H9 (cell line): ENCODE data around the gene CCDC88C. TPM values are rescaled to one million over a fixed set of nuclear protein-coding genes. Genes with fewer than 3 reads are reported as not detected.

ENCODE experiments used
- DNase-seq: peaks from one replicate; pipeline ENCODE4 v3.0.0-alpha.2; 2017
- H2AFZ ChIP-seq: one replicate; pipeline ENCODE4 v1.6.1; 2013; ENCODE audit warnings: mild to moderate bottlenecking, low read length, control low read depth, moderate library complexity
- H2AK5ac ChIP-seq: 2 replicates; pipeline ENCODE4 v1.6.1; 2013; ENCODE audit warnings: low read length, control low read depth, mixed read lengths; ENCODE audit not compliant: insufficient read length
- H2BK120ac ChIP-seq: one replicate; pipeline ENCODE4 v1.6.1; 2013; ENCODE audit warnings: low read depth, mild to moderate bottlenecking, low read length, control low read depth, inconsistent platforms; ENCODE audit not compliant: poor library complexity, severe bottlenecking
- H2BK12ac ChIP-seq: 2 replicates; pipeline ENCODE4 v1.6.1; 2013; ENCODE audit warnings: low read length, control low read depth, mixed read lengths, low read depth; ENCODE audit not compliant: insufficient read length
- H2BK15ac ChIP-seq: 2 replicates; pipeline ENCODE4 v1.6.1; 2013; ENCODE audit warnings: low read depth, low read length, control low read depth
- H2BK20ac ChIP-seq: one replicate; pipeline ENCODE4 v1.6.1; 2013; ENCODE audit warnings: low read depth, mild to moderate bottlenecking, low read length, control low read depth, inconsistent platforms; ENCODE audit not compliant: poor library complexity, severe bottlenecking
- H2BK5ac ChIP-seq: 2 replicates; pipeline ENCODE4 v1.6.1; 2013; ENCODE audit warnings: low read length, control low read depth, mixed read lengths; ENCODE audit not compliant: insufficient read length
- H3K14ac ChIP-seq: 2 replicates; pipeline ENCODE4 v1.6.1; 2013; ENCODE audit warnings: low read length, control low read depth; ENCODE audit not compliant: insufficient read depth
- H3K18ac ChIP-seq: 2 replicates; pipeline ENCODE4 v1.6.1; 2013; ENCODE audit warnings: low read depth, mild to moderate bottlenecking, mixed read lengths, low read length, control low read depth; ENCODE audit not compliant: insufficient read length
- H3K23ac ChIP-seq: 2 replicates; pipeline ENCODE4 v1.6.1; 2013; ENCODE audit warnings: low read length, control low read depth, mixed read lengths, low read depth; ENCODE audit not compliant: insufficient read length
- H3K23me2 ChIP-seq: 2 replicates; pipeline ENCODE4 v1.6.1; 2013; ENCODE audit warnings: low read depth, mild to moderate bottlenecking, mixed read lengths, low read length, control low read depth; ENCODE audit not compliant: insufficient read length, poor library complexity, severe bottlenecking
- H3K27ac ChIP-seq: 2 replicates; pipeline ENCODE4 v1.5.1; 2013; ENCODE audit warnings: low read length, control low read depth, mixed read lengths, low read depth; ENCODE audit not compliant: insufficient read length
- H3K27me3 ChIP-seq: 2 replicates; pipeline ENCODE4 v1.6.1; 2013; ENCODE audit warnings: low read length, control low read depth, inconsistent platforms; ENCODE audit not compliant: insufficient read depth
- H3K4ac ChIP-seq: 2 replicates; pipeline ENCODE4 v1.6.1; 2013; ENCODE audit warnings: low read depth, mild to moderate bottlenecking, control low read depth, inconsistent platforms, low read length, moderate library complexity
- H3K4me1 ChIP-seq: 2 replicates; pipeline ENCODE4 v1.6.1; 2013; ENCODE audit warnings: low read length, control low read depth, inconsistent platforms; ENCODE audit not compliant: insufficient read depth
- H3K4me2 ChIP-seq: 2 replicates; pipeline ENCODE4 v1.6.1; 2013; ENCODE audit warnings: low read length, control low read depth, mixed read lengths; ENCODE audit not compliant: insufficient read length, insufficient read depth
- H3K56ac ChIP-seq: 2 replicates; pipeline ENCODE4 v1.6.1; 2013; ENCODE audit warnings: low read depth, mild to moderate bottlenecking, mixed read lengths, low read length, control low read depth; ENCODE audit not compliant: insufficient read length
- H3K79me1 ChIP-seq: 2 replicates; pipeline ENCODE4 v1.6.1; 2013; ENCODE audit warnings: low read depth, mild to moderate bottlenecking, moderate library complexity, low read length, control low read depth, inconsistent platforms; ENCODE audit not compliant: insufficient read depth, poor library complexity, severe bottlenecking
- H3K79me2 ChIP-seq: 2 replicates; pipeline ENCODE4 v1.6.1; 2013; ENCODE audit warnings: low read length, control low read depth, inconsistent platforms; ENCODE audit not compliant: insufficient read depth
- H3K9ac ChIP-seq: 2 replicates; pipeline ENCODE4 v1.6.1; 2013; ENCODE audit warnings: low read length, control low read depth, mixed read lengths; ENCODE audit not compliant: insufficient read length; ENCODE audit errors: extremely low read depth
- H3K9me3 ChIP-seq: one replicate; pipeline ENCODE4 v1.6.1; 2013; ENCODE audit warnings: low read depth, low read length, inconsistent platforms; ENCODE audit not compliant: control insufficient read depth
- H3T11ph ChIP-seq: one replicate; pipeline ENCODE4 v1.6.1; 2013; ENCODE audit warnings: mild to moderate bottlenecking, low read length, control low read depth, inconsistent platforms
- H4K20me1 ChIP-seq: one replicate; pipeline ENCODE4 v1.6.1; 2013; ENCODE audit not compliant: control insufficient read depth, insufficient read length, insufficient read depth
- H4K5ac ChIP-seq: 2 replicates; pipeline ENCODE4 v1.6.1; 2013; ENCODE audit warnings: low read depth, mild to moderate bottlenecking, mixed read lengths, low read length, control low read depth; ENCODE audit not compliant: insufficient read length
- H4K8ac ChIP-seq: replicated peaks from 2 replicates; pipeline ENCODE4 v1.6.1; 2013; ENCODE audit warnings: low read length, control low read depth, mixed read lengths, low read depth; ENCODE audit not compliant: insufficient read length
- H4K91ac ChIP-seq: 2 replicates; pipeline ENCODE4 v1.6.1; 2013; ENCODE audit warnings: low read depth, mild to moderate bottlenecking, moderate library complexity, mixed read lengths, low read length, control low read depth; ENCODE audit not compliant: insufficient read length
- H3K27ac Mint-ChIP-seq, 3 experiments: 2 replicates in 2 of 3; 3 replicates in 1 of 3; pipeline ENCODE4 v1.8.0; 2020 to 2021; ENCODE audit warnings: mixed read lengths in 3 of 3, mild to moderate bottlenecking in 1 of 3, moderate library complexity in 1 of 3
- H3K27me3 Mint-ChIP-seq: 2 replicates; pipeline ENCODE4 v1.8.0; 2021; ENCODE audit warnings: low read depth, mild to moderate bottlenecking, moderate library complexity, mixed read lengths
- H3K36me3 Mint-ChIP-seq, 3 experiments: 2 replicates in 2 of 3; 3 replicates in 1 of 3; pipeline ENCODE4 v1.8.0; 2020 to 2021; ENCODE audit warnings: low read depth in 3 of 3, mixed read lengths in 3 of 3; ENCODE audit not compliant: insufficient read depth in 1 of 3
- H3K4me1 Mint-ChIP-seq, 2 experiments: 2 replicates each; pipeline ENCODE4 v1.8.0; 2020; ENCODE audit warnings: mixed read lengths in 2 of 2
- H3K4me3 Mint-ChIP-seq, 2 experiments: 2 replicates in 1 of 2; 3 replicates in 1 of 2; pipeline ENCODE4 v1.8.0; 2020 to 2021; ENCODE audit warnings: mild to moderate bottlenecking in 2 of 2, mixed read lengths in 2 of 2, moderate library complexity in 1 of 2
- H3K9me3 Mint-ChIP-seq, 2 experiments: 2 replicates in 1 of 2; 3 replicates in 1 of 2; pipeline ENCODE4 v1.8.0; 2020; ENCODE audit warnings: mild to moderate bottlenecking in 2 of 2, mixed read lengths in 2 of 2, moderate library complexity in 1 of 2
- CTCF ChIP-seq: fragments of 200-600 bp; sonication (generic); conservative IDR thresholded peaks from 3 replicates; pipeline ENCODE4 v1.8.0; 2021; ENCODE audit warnings: antibody characterized with exemption, mild to moderate bottlenecking
- WGBS: extraction: QIAGEN DNeasy Blood & Tissue Kit; methylation state at CpG from one replicate; pipeline ENCODE4 v1.1.7; 2013; ENCODE audit warnings: missing lambda C conversion rate, low lambda C conversion rate, mixed read lengths; ENCODE audit not compliant: insufficient read length; ENCODE audit errors: extremely low coverage; 5-methylcytosine and 5-hydroxymethylcytosine counted together
- total RNA-seq: library from RNA; stranded (reverse); gene quantifications from 2 replicates; pipeline ENCODE4 v1.2.1, GENCODE V29; 2021

Gene CCDC88C
- total RNA-seq, 1 experiment from 2014 or later: 52.4 TPM

GRCh38 chr14:91327250-91327595 is 90.4 kb downstream of the CCDC88C start:
- H3K79me2 ChIP-seq: no peaks in the 10 kb centered on the region
- H3K56ac ChIP-seq: no peak overlapping the region
- TF ChIP-seq CTCF: no peak
- H3K27ac ChIP-seq: no peak overlapping the region
- H2BK20ac ChIP-seq: no peak overlapping the region
- H3K36me3 Mint-ChIP-seq: peaks cover 4 to 45% (median 15%) of the 10 kb centered on the region in 3 experiments; a peak in 5 of 7 replicates
- H3K79me1 ChIP-seq: no peaks in the 10 kb centered on the region
- H2BK15ac ChIP-seq: no peak overlapping the region
- no peak overlapping the region for H3K14ac ChIP-seq
- no peaks in the 10 kb centered on the region for H4K20me1 ChIP-seq
- no CpG with 5 or more reads among the region's 7 CpGs for WGBS
- no peaks in the 10 kb centered on the region for H3K4me1 ChIP-seq
- H4K8ac ChIP-seq: no peak overlapping the region
- H3K9me3 Mint-ChIP-seq: no peaks in the 10 kb centered on the region
- H3K9ac ChIP-seq: no peak overlapping the region
- H3K4ac ChIP-seq: no peak overlapping the region
- H2BK120ac ChIP-seq: no peak overlapping the region
- H2BK12ac ChIP-seq: no peak overlapping the region
- no peak overlapping the region for H3T11ph ChIP-seq
- H3K4me3 Mint-ChIP-seq: no peak overlapping the region
- H3K27me3 Mint-ChIP-seq: no peaks in the 10 kb centered on the region
- no peak overlapping the region for H3K4me2 ChIP-seq
- H3K27me3 ChIP-seq: no peaks in the 10 kb centered on the region
- no peak overlapping the region for H4K5ac ChIP-seq
- peaks cover 16 to 25% of the 10 kb centered on the region in 2 experiments for H3K4me1 Mint-ChIP-seq
- H2BK5ac ChIP-seq: no peak overlapping the region
- no peak overlapping the region for H4K91ac ChIP-seq
- H3K23ac ChIP-seq: no peak overlapping the region
- peak overlapping the region in 1 of 3 experiments; percentile 85; a peak in 2 of 7 replicates for H3K27ac Mint-ChIP-seq
- H2AFZ ChIP-seq: no peak overlapping the region
- H3K9me3 ChIP-seq: no peaks in the 10 kb centered on the region
- no peak for DNase-seq
- H2AK5ac ChIP-seq: no peak overlapping the region
- H3K23me2 ChIP-seq: peaks cover 2% of the 10 kb centered on the region
- H3K18ac ChIP-seq: no peak overlapping the region
